ENCODE measurements around the gene RIPOR3.

RIPOR3 gene

DNA sequence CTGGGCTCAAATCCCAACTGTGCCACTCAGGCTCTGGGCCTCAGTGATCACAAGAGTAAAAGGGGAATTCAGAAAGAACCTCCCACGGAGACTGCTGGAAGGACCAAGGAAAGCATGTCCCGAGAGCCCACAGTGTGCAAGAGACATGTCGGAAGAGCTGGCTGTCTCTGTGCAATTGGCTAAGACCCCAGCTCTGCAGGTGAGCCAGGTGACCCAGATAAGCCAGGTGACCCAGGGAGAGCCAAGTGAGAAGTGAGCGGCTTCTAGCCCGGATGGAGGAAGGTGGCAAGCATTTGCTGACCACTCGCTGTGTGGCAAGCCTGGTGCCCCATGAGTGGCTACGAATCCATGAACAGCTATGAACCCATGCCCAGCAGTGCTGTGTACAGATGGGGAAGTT is 59.1 kb downstream of the RIPOR3 start:
- H3K4me3 ChIP-seq (ENCODE audit: low read depth, low read length): no peak overlapping the region
- TF ChIP-seq, protein P1, sequence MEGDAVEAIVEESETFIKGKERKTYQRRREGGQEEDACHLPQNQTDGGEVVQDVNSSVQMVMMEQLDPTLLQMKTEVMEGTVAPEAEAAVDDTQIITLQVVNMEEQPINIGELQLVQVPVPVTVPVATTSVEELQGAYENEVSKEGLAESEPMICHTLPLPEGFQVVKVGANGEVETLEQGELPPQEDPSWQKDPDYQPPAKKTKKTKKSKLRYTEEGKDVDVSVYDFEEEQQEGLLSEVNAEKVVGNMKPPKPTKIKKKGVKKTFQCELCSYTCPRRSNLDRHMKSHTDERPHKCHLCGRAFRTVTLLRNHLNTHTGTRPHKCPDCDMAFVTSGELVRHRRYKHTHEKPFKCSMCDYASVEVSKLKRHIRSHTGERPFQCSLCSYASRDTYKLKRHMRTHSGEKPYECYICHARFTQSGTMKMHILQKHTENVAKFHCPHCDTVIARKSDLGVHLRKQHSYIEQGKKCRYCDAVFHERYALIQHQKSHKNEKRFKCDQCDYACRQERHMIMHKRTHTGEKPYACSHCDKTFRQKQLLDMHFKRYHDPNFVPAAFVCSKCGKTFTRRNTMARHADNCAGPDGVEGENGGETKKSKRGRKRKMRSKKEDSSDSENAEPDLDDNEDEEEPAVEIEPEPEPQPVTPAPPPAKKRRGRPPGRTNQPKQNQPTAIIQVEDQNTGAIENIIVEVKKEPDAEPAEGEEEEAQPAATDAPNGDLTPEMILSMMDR (IDR thresholded peaks at IDR 0.05; ENCODE audit: control insufficient read depth, extremely low read depth, insufficient read depth): no peak
- DNase-seq (ENCODE audit: low read depth): no peak

DNA sequence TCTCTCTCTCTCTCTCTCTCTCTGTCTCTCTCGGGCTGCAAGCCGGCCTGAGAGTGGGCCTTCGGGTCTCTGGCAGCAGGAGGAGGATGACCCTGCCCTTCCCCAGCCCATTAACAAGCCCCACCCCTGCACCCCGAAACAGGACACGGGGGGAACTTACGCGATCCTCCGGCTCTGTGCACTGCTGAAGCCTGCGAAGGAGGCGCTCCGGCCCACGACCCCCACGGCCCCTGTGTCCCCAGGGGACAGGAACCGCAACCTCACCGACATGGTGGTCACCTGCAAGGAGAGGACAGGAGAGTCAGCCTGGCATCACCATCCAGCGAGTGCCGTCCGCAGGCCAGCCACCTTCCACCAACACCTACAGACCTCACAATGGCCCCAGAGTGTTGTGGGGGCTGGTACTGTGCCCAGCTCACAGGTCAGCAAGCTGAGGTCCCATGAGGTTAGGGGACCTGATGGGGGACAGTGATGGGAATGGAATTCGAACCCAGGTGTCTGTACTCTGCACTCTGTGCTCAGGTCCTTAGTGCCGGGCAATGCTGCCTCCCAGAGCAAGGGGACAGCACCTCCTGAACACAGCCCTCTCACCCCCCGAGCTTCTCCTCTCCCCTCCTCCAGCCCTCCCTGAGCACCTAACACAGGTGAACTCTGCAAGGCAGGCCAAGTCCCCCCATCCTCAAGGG is 60.6 kb downstream of the RIPOR3 start:
- no peak for DNase-seq (ENCODE audit: low read depth)
- TF ChIP-seq, protein P1 (IDR thresholded peaks at IDR 0.05; ENCODE audit: control insufficient read depth, extremely low read depth, insufficient read depth): no peak
- H3K4me3 ChIP-seq (ENCODE audit: low read depth, low read length): no peak overlapping the region

DNA sequence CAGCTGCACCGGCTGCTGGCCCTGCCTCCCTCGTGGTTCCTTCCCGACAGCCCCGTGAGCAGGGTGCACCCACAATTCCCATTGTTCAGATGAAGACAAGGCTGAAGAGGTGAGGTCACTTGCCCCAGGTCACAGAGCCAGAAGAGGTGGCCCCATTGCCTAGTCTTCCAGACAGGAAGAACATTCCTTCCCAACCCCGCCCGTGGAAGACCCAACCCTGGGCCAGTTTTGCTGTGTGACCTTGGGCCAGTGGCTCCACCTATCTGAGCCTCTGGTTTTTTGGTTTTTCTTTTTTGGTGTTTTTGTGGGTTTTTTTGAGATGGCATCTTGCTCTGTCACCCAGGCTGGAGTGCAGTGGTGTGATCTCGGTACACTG is 61.7 kb downstream of the RIPOR3 start:
- TF ChIP-seq, protein P1 (IDR thresholded peaks at IDR 0.05; ENCODE audit: control insufficient read depth, extremely low read depth, insufficient read depth): no peak
- no peak for DNase-seq (ENCODE audit: low read depth)
- H3K4me3 ChIP-seq (ENCODE audit: low read depth, low read length): no peak overlapping the region

DNA sequence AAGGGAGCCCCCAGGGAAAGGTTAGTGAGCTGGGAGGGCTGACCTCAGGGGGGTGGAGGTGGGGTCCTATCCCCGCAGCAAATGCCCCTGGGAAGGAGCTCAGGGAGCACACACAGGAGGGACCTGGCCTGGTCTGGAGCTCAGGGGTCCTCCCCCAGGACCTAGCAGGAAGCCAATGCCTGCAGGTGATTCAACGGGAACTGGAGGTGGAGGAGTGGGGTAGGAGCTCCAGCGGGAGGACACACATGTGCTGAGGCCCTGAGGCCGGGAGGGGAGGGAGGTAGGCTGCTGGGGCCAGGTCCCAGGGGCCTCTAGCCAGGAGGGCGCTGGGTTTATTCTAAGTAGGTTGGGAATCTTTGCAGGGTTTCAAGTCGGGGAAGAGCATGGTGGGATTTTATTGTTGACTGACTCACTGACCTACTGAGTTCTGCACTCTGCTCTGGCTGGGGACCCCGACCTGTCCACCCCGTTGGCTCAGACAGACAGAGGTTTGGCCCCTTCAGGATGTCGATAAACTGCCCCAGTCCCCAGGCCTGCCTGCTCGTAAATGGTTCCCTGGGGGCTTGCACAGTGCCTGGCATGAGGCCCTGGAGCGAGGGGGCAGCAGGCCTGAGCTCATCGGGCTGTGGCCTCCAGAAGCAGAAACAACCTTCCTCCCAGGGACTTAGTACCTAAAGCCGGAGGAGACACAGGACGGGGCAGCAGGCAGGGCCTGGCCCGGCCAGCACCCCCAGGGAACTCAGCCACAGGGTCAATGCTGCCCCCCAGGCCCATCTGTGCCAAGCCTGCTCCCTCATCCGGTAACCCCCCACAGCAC is 62.3 kb downstream of the RIPOR3 start:
- no peak for DNase-seq (ENCODE audit: low read depth)
- H3K4me3 ChIP-seq (ENCODE audit: low read depth, low read length): no peak overlapping the region
- TF ChIP-seq, protein P1 (IDR thresholded peaks at IDR 0.05; ENCODE audit: control insufficient read depth, extremely low read depth, insufficient read depth): no peak

DNA sequence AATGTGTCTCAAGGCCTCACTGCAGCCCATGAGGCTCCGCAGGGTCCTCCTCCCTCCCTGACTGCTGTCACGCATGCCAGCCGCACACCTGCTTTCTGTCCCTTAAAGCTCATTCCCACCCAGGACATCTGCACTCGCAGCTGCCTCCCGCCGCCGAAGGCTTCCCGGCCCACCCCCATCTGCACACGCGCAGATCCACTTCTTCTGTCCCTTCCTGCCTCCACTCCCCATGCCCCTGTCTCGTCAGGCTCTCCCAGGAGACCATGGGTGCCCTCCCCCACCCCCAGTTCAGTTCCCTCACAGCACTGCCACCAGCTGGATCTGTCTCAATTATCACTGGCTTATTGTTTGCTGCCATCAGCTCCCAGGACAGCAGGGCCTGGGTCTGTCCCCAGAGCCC is 63.0 kb downstream of the RIPOR3 start:
- no peak overlapping the region for H3K4me3 ChIP-seq (ENCODE audit: low read depth, low read length)
- no peak for DNase-seq (ENCODE audit: low read depth)
- TF ChIP-seq, protein P1 (IDR thresholded peaks at IDR 0.05; ENCODE audit: control insufficient read depth, extremely low read depth, insufficient read depth): no peak

DNA sequence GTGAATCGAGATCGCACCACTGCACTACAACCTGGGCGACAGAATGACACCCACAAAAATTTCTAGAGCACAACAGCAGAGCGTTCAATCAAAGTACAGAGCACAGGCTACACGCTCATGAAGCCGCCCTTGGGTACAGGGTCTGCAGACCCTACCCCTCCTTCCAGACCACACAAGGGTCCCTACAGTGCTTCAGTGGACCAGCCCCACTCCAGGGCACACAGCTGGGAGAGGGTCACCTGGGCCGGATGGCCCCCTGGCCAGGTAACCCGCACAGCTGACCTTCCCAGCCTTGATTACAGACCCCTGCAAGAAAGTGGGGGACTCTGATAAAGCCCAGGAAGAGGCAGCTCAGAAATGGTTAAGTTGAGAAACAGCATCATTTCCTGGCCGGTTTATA is 63.6 kb downstream of the RIPOR3 start:
- no peak overlapping the region for H3K4me3 ChIP-seq (ENCODE audit: low read depth, low read length)
- TF ChIP-seq, protein P1 (IDR thresholded peaks at IDR 0.05; ENCODE audit: control insufficient read depth, extremely low read depth, insufficient read depth): no peak
- no peak for DNase-seq (ENCODE audit: low read depth)
